HL-60 (cell line): ENCODE results near the gene CWF19L2.

Source experiments
- DNase-seq, 2 experiments: peaks; one replicate each; pipeline ENCODE4 v3.0.0-alpha.2; 2010 to 2020; ENCODE audit warnings: low read depth in 1 of 2, low spot score in 1 of 2
- H3K27ac ChIP-seq: fragments of 250-450 bp; sonication (Bioruptor Pico); replicated peaks from 2 replicates; pipeline ENCODE4 v1.5.1; 2020; ENCODE audit warnings: mild to moderate bottlenecking, moderate library complexity
- H3K27me3 ChIP-seq: fragments of 250-450 bp; sonication (Bioruptor Pico); 2 replicates; pipeline ENCODE4 v1.5.1; 2021; ENCODE audit warnings: mild to moderate bottlenecking, moderate library complexity; ENCODE audit not compliant: insufficient read depth, poor library complexity, severe bottlenecking
- H3K4me3 ChIP-seq: replicated peaks from 2 replicates; pipeline ENCODE4 v1.5.1; 2011; ENCODE audit warnings: mild to moderate bottlenecking, control low read depth, low read length; ENCODE audit not compliant: insufficient read depth
- GABPA ChIP-seq: IDR thresholded peaks from 2 replicates; pipeline ENCODE4 v1.6.1; 2012; ENCODE audit warnings: low read depth
- POLR2AphosphoS5 ChIP-seq: IDR thresholded peaks from 2 replicates; pipeline ENCODE4 v1.6.1; 2012; ENCODE audit warnings: low read depth
- SPI1 ChIP-seq: IDR thresholded peaks from 2 replicates; pipeline ENCODE4 v1.6.1; 2012; ENCODE audit warnings: low read depth, mild to moderate bottlenecking, borderline replicate concordance
- TF ChIP-seq, protein P1 (sequence below): IDR thresholded peaks from one replicate; pipeline ENCODE4 v1.5.1; 2011; ENCODE audit warnings: low read length, control low read depth, inconsistent platforms; ENCODE audit not compliant: insufficient read depth
- TF ChIP-seq, protein P2 (sequence below): IDR thresholded peaks from 2 replicates; pipeline ENCODE4 v1.6.1; 2012; ENCODE audit warnings: low read depth; ENCODE audit not compliant: insufficient replicate concordance

CWF19L2 gene

DNA sequence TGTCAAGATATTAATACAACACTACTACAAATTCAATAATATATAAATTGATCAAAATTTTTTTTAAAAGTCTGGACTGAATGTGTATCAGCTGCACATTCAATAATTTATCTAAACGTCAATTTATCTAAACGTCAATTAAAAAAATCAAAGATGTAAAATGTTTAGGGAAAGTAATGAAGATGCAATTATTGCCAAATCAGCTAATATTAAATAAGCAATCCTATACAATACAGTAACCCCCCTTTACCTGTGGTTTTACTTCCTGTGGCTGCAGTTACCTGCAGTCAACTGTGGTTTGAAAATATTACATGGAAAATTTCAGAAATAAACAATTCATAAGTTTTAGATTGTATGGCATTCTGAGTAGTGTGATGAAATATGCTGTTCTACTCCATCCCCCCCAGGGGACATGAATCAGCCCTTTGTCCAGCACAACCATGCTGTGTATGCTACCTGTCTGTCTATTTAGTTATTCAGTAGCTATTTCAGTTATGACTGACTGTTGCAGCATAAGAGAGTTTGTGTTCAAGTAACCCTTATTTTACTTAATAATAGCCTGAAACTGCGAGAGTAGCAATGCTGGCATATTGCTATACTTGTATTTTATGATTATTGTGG lies 72.2 kb downstream of the CWF19L2 start:
- H3K27me3 ChIP-seq = no peaks in the 10 kb centered on the region

DNA sequence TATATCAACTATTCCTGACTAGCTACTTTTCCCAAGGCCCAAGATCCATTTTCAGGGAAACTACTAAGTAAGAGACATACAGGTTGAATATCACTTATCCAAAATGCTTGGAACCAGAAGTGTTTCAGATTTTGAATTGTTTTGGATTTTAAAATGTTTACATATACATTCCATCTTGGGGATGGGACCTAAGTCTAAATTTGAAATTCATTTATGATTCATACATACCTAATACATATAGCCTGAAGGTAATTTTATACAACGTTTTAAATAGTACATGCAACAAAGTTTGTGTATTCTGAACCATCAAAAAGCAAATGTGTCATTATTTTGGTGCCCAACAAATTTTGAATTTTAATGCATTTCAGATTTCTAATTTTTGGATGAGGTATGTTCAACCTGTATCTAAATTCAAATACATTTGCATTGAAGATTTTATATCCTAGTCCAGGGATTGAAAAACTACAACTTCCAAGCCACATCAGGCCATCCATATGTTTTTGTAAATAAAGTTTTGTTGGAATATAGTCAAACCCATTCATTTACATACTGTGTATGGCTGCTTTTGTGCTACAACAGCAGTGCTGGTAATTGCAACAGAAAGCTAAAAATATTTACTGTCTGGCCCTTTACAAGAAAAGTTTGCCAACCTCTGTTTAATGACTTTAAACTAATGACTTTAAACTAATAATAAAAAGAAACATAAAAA lies 73.3 kb downstream of the CWF19L2 start:
- H3K27me3 ChIP-seq = no peaks in the 10 kb centered on the region
- no peak overlapping the region for H3K27ac ChIP-seq
- no peak for DNase-seq
- TF ChIP-seq, protein P1, sequence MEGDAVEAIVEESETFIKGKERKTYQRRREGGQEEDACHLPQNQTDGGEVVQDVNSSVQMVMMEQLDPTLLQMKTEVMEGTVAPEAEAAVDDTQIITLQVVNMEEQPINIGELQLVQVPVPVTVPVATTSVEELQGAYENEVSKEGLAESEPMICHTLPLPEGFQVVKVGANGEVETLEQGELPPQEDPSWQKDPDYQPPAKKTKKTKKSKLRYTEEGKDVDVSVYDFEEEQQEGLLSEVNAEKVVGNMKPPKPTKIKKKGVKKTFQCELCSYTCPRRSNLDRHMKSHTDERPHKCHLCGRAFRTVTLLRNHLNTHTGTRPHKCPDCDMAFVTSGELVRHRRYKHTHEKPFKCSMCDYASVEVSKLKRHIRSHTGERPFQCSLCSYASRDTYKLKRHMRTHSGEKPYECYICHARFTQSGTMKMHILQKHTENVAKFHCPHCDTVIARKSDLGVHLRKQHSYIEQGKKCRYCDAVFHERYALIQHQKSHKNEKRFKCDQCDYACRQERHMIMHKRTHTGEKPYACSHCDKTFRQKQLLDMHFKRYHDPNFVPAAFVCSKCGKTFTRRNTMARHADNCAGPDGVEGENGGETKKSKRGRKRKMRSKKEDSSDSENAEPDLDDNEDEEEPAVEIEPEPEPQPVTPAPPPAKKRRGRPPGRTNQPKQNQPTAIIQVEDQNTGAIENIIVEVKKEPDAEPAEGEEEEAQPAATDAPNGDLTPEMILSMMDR = no peak
- no peak for TF ChIP-seq GABPA
- H3K4me3 ChIP-seq = no peak overlapping the region

More for the DNA sequence above, 72.2 kb downstream of the CWF19L2 start:
- TF ChIP-seq, protein P1 = no peak
- TF ChIP-seq, protein P2, sequence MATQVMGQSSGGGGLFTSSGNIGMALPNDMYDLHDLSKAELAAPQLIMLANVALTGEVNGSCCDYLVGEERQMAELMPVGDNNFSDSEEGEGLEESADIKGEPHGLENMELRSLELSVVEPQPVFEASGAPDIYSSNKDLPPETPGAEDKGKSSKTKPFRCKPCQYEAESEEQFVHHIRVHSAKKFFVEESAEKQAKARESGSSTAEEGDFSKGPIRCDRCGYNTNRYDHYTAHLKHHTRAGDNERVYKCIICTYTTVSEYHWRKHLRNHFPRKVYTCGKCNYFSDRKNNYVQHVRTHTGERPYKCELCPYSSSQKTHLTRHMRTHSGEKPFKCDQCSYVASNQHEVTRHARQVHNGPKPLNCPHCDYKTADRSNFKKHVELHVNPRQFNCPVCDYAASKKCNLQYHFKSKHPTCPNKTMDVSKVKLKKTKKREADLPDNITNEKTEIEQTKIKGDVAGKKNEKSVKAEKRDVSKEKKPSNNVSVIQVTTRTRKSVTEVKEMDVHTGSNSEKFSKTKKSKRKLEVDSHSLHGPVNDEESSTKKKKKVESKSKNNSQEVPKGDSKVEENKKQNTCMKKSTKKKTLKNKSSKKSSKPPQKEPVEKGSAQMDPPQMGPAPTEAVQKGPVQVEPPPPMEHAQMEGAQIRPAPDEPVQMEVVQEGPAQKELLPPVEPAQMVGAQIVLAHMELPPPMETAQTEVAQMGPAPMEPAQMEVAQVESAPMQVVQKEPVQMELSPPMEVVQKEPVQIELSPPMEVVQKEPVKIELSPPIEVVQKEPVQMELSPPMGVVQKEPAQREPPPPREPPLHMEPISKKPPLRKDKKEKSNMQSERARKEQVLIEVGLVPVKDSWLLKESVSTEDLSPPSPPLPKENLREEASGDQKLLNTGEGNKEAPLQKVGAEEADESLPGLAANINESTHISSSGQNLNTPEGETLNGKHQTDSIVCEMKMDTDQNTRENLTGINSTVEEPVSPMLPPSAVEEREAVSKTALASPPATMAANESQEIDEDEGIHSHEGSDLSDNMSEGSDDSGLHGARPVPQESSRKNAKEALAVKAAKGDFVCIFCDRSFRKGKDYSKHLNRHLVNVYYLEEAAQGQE = no peak
- TF ChIP-seq GABPA (no peak), POLR2AphosphoS5 (no peak), SPI1 (no peak)
- Histone ChIP-seq H3K4me3 (no peak overlapping the region), H3K27ac (no peak overlapping the region)
- DNase-seq = no peak

DNA sequence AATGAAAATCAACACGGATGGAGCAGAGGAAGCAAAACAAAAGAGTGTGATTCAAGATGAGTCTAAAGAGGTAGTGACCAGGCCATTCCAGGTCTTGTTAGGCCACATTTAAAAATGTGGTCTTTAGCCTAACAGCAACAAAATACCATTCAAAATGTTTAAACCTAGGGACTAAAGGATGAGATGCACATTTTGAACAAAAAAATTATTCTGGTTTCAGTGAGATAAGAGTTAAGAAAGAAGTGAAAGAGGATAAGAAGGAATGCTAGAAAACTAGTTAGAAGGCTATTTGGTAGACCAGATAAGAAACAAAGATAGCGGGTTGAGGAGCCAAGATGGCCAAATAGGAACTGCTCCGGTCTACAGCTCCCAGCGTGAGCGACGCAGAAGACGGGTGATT lies 85.2 kb downstream of the CWF19L2 start:
- no peak overlapping the region for H3K4me3 ChIP-seq
- no peaks in the 10 kb centered on the region for H3K27me3 ChIP-seq
- no peak overlapping the region for H3K27ac ChIP-seq
- no peak for DNase-seq
- TF ChIP-seq POLR2AphosphoS5 (no peak), GABPA (no peak), SPI1 (no peak)
- TF ChIP-seq, protein P1 = no peak
- TF ChIP-seq, protein P2 = no peak

DNA sequence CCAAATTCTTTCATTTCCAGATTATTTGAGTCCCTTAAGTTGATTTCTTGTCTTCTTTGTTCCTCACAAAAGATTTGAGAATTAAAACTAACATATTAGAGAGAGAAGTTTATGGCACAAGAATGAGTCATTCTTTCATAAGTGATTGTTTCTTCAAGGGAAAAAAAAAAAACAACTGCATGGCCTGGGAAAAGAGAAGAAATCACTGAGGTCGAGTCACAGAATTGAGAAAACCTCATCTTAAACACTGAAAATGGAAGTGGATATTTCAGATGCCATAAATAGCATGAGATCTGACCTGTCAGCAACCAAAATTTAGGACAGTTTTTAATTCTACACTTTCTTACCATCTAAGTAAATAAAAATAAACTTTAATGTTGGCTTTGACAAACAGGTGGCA lies 87.2 kb downstream of the CWF19L2 start:
- no peak overlapping the region for H3K27ac ChIP-seq
- no peak for DNase-seq
- H3K4me3 ChIP-seq = no peak overlapping the region
- TF ChIP-seq POLR2AphosphoS5 (no peak), GABPA (no peak), SPI1 (no peak)
- TF ChIP-seq, protein P2 = no peak
- TF ChIP-seq, protein P1 = no peak
- no peaks in the 10 kb centered on the region for H3K27me3 ChIP-seq
